NT2/D1 (cell line): ENCODE results near the gene TWF1.

Source experiments
- YY1 ChIP-seq: IDR thresholded peaks from 2 replicates; pipeline ENCODE4 v1.6.1; 2011; ENCODE audit not compliant: insufficient read length, insufficient read depth
- ZNF274 ChIP-seq: IDR thresholded peaks from 2 replicates; pipeline ENCODE4 v1.6.1; 2011; ENCODE audit warnings: mild to moderate bottlenecking, low read depth, low read length

DNA sequence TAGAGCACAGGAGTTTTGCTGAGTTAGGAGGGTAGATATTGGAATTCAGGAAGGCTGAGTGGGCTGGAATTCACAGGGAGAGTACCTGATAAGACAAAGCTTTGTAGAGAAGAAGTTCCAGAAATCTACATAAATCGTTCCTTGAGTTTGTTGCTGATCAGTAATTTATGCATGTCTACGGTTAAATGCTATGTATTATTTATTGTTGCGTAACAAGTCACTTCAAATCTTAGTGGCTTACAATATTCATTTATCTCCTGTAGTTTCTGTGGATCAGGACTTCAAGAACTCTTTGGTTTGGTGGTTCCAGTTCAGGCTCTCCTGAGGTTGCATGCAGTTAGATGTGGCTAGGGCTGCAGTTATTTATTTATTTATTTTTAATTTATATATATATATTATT is 55.3 kb downstream of the TWF1 start:
- no peak for TF ChIP-seq ZNF274
- no peak for TF ChIP-seq YY1
